Fibroblast of mammary gland (primary cell): ENCODE results near the gene AQR.

Source experiments
- DNase-seq: peaks from one replicate; pipeline ENCODE4 v3.0.0-alpha.2; 2010; ENCODE audit warnings: low read depth
- H3K4me3 ChIP-seq: 2 replicates; pipeline ENCODE4 v1.5.1; 2011; ENCODE audit warnings: low read depth, mild to moderate bottlenecking, low read length, moderate library complexity; ENCODE audit not compliant: control insufficient read depth
- CTCF ChIP-seq: conservative IDR thresholded peaks from 2 replicates; pipeline ENCODE4 v1.5.1; 2011; ENCODE audit warnings: low read depth, low read length, inconsistent platforms; ENCODE audit not compliant: control insufficient read depth, insufficient read depth

AQR gene

GRCh38 chr15:35000511-35000910 is 31.0 kb upstream of the AQR start:
- DNase-seq, result peak; percentile 97
- TF ChIP-seq CTCF, result no peak
- no peak overlapping the region for H3K4me3 ChIP-seq

GRCh38 chr15:34999906-35000305 is 30.4 kb upstream of the AQR start:
- DNase-seq, result peak; percentile 60
- TF ChIP-seq CTCF, result no peak
- H3K4me3 ChIP-seq, result no peak overlapping the region

GRCh38 chr15:34994925-34995324 is 25.4 kb upstream of the AQR start:
- DNase-seq, result no peak
- TF ChIP-seq CTCF, result no peak
- no peak overlapping the region for H3K4me3 ChIP-seq

GRCh38 chr15:34993877-34994276 is 24.3 kb upstream of the AQR start:
- H3K4me3 ChIP-seq, result no peak overlapping the region
- no peak for DNase-seq
- no peak for TF ChIP-seq CTCF

- peak; percentile 42 for DNase-seq
- H3K4me3 ChIP-seq, result no peak overlapping the region
- no peak for TF ChIP-seq CTCF
Measured at GRCh38 chr15:34993412-34993811, 23.9 kb upstream of the AQR start.

- no peak for TF ChIP-seq CTCF
- DNase-seq, result peak; percentile 71
- H3K4me3 ChIP-seq, result peak within 1 kb of the TSS; percentile 84
Measured at GRCh38 chr15:34988027-34988902, 18.7 kb upstream of the AQR start, which contains the start of gene ZNF770. Gene ZNF770 (minus strand): TSS chr15:34988287. CDS start chr15:34983434, 4,853 bp downstream.
